GM12878 (cell line): Measurements from ENCODE around the gene SCAI. TPM values are rescaled to one million over a fixed set of nuclear protein-coding genes. Genes with fewer than 3 reads are reported as not detected.

ENCODE experiments used
- ATAC-seq: fragments of 200-7000 bp; cut with Tn5 transposase; 3 replicates; pipeline ENCODE4 v1.9.1; 2020; ENCODE audit warnings: mild to moderate bottlenecking, moderate library complexity
- BruUV-seq: library from RNA; stranded (reverse); fragments of 400-500 nt; replicated peaks from 2 replicates; lab custom pipeline; 2021; lab: Mats Ljungman, UMichigan
- CTCF ChIA-PET: fragments of 300-600 bp; sonication (Branson Sonifier 250); formaldehyde crosslinking; extraction: SDS; loops from one replicate; lab custom pipeline; 2021; ENCODE audit warnings: inconsistent platforms; lab: Yijun Ruan, JAX
- POLR2A ChIA-PET: fragments of 350-600 bp; formaldehyde crosslinking; extraction: SDS; loops from one replicate; lab custom pipeline; 2021; ENCODE audit warnings: inconsistent platforms; lab: Charles Lee
- RAD21 ChIA-PET: fragments of 300-600 bp; sonication (Branson Sonifier 250); formaldehyde crosslinking; loops from one replicate; lab custom pipeline; 2023; ENCODE audit warnings: antibody characterized with exemption; ENCODE audit not compliant: unreplicated experiment; lab: Charles Lee
- SMC1A ChIA-PET: fragments of 300-600 bp; sonication (Branson Sonifier 250); formaldehyde crosslinking; loops from one replicate; lab custom pipeline; 2023; ENCODE audit not compliant: unreplicated experiment, uncharacterized antibody; lab: Charles Lee
- DNase-seq: peaks from one replicate; pipeline ENCODE4 v3.0.0-alpha.2; 2011; ENCODE audit warnings: low read depth, low spot score
- FAIRE-seq: peaks from 3 replicates; lab custom pipeline; 2011; peaks lifted over from hg19 to GRCh38; lab: Jason Lieb, UNC
- H2AFZ ChIP-seq: 2 replicates; pipeline ENCODE4 v1.6.0; 2011; ENCODE audit warnings: low read depth, low read length, control low read depth; ENCODE audit not compliant: control insufficient read depth
- H3K27ac ChIP-seq: 2 replicates; pipeline ENCODE4 v1.5.1; 2011; ENCODE audit warnings: control low read depth; ENCODE audit not compliant: control insufficient read depth, insufficient read depth
- H3K27me3 ChIP-seq, 2 experiments: replicated peaks in 1 of 2; 2 replicates each; pipeline versions ENCODE4 v1.6.0 to v1.6.1; 2011; ENCODE audit warnings: low read length in 1 of 2; ENCODE audit not compliant: control insufficient read depth in 2 of 2, insufficient read depth in 2 of 2
- H3K36me3 ChIP-seq, 2 experiments: 2 replicates each; pipeline ENCODE4 v1.5.1; 2011; ENCODE audit warnings: low read length in 1 of 2; ENCODE audit not compliant: control insufficient read depth in 2 of 2, insufficient read depth in 2 of 2
- H3K4me1 ChIP-seq: 2 replicates; pipeline ENCODE4 v1.6.1; 2011; ENCODE audit warnings: mild to moderate bottlenecking, low read length, moderate library complexity, mixed read lengths; ENCODE audit not compliant: control insufficient read depth, insufficient read depth
- H3K4me2 ChIP-seq: 2 replicates; pipeline ENCODE4 v1.6.0; 2011; ENCODE audit warnings: control low read depth; ENCODE audit not compliant: control insufficient read depth, insufficient read depth
- H3K4me3 ChIP-seq: fragments of 200-600 bp; sonication (generic); 2 replicates; pipeline ENCODE4 v1.5.1; 2016
- H3K79me2 ChIP-seq: 2 replicates; pipeline ENCODE4 v1.6.0; 2011; ENCODE audit warnings: low read length; ENCODE audit not compliant: control insufficient read depth, insufficient read depth
- H3K9ac ChIP-seq: 2 replicates; pipeline ENCODE4 v1.8.0; 2011; ENCODE audit warnings: low read length, control low read depth, mixed read lengths; ENCODE audit not compliant: control insufficient read depth, insufficient read depth
- H3K9me3 ChIP-seq: replicated peaks from 3 replicates; pipeline ENCODE4 v1.5.1; 2011; ENCODE audit warnings: mild to moderate bottlenecking, low read length; ENCODE audit not compliant: control insufficient read depth, insufficient read depth
- H4K20me1 ChIP-seq: 2 replicates; pipeline ENCODE4 v1.6.0; 2011; ENCODE audit not compliant: control insufficient read depth, insufficient read depth
- CREB1 ChIP-seq: IDR thresholded peaks from 2 replicates; pipeline ENCODE4 v1.6.1; 2012; ENCODE audit warnings: low read depth, mild to moderate bottlenecking, inconsistent platforms
- DPF2 ChIP-seq: fragments of 450-650 bp; IDR thresholded peaks from 2 replicates; pipeline ENCODE4 v1.6.1; 2017; ENCODE audit warnings: mild to moderate bottlenecking
- FOS ChIP-seq: IDR thresholded peaks from 3 replicates; pipeline ENCODE4 v1.6.1; 2011; ENCODE audit warnings: borderline replicate concordance; ENCODE audit not compliant: insufficient read length; ENCODE audit errors: extremely low read depth
- IRF4 ChIP-seq: IDR thresholded peaks from 2 replicates; pipeline ENCODE4 v1.6.1; 2011; ENCODE audit warnings: low read depth, low read length
- MYB ChIP-seq: fragments of 150-350 bp; IDR thresholded peaks from 2 replicates; pipeline ENCODE4 v1.6.1; 2014; ENCODE audit warnings: mild to moderate bottlenecking, low read depth, low read length, borderline replicate concordance
- NBN ChIP-seq: fragments of 450-650 bp; IDR thresholded peaks from 2 replicates; pipeline ENCODE4 v1.6.1; 2016
- POLR2AphosphoS5 ChIP-seq: IDR thresholded peaks from 2 replicates; pipeline ENCODE4 v1.6.1; 2011; ENCODE audit warnings: mild to moderate bottlenecking, low read length, inconsistent platforms
- SREBF1 ChIP-seq: IDR thresholded peaks from 2 replicates; pipeline ENCODE4 v1.6.1; 2012; ENCODE audit warnings: mild to moderate bottlenecking, low read length
- WGBS: methylation state at CpG from one replicate; pipeline ENCODE4 v1.1.6; 2016; ENCODE audit warnings: low lambda C conversion rate; ENCODE audit not compliant: insufficient replicate concordance, insufficient coverage; ENCODE audit errors: missing lambda C conversion rate; 5-methylcytosine and 5-hydroxymethylcytosine counted together
- in situ Hi-C: fragments of 300-500 bp; cut with MboI; formaldehyde crosslinking; loops from 9 replicates; pipeline ENCODE4 v1.14.3; 2018; ENCODE audit warnings: mixed read lengths
- intact Hi-C: fragments of 100-400 bp; cut with micrococcal nuclease; formaldehyde crosslinking; loops from one replicate; pipeline ENCODE4 v1.14.2; 2022; ENCODE audit not compliant: unreplicated experiment
- polyA plus RNA-seq, 11 experiments: library from polyadenylated mRNA; depleted of rRNA in 4 of 11; unstranded in 6 of 11; stranded (reverse) in 5 of 11; fragments of >200 nt; fragmentation: Nextera tagmentation in 4 of 11; fragmentation: Illumina TruSeq in 1 of 11; extraction: Ambion mirVana in 4 of 11; extraction: Trizol in 1 of 11; gene quantifications; 1 replicate in 1 of 11; 2 replicates in 10 of 11; pipeline versions ENCODE4 v1.2.1 to v1.2.3, GENCODE V29; 2011 to 2016; ENCODE audit warnings: inconsistent platforms in 2 of 11, missing spikeins in 2 of 11, low read depth in 1 of 11
- total RNA-seq, 4 experiments: library from RNA; depleted of rRNA in 3 of 4; stranded (reverse); fragments of >200 nt in 3 of 4; fragmentation: Illumina TruSeq in 1 of 4; extraction: Trizol in 1 of 4; gene quantifications; 2 replicates each; pipeline versions ENCODE4 v1.2.1 to v1.2.3, GENCODE V29; 2013 to 2021
- TF ChIP-seq, protein P1 (sequence below), 3 experiments: IDR thresholded peaks in 2 of 3; conservative IDR thresholded peaks in 1 of 3; 2 replicates each; pipeline ENCODE4 v1.5.1; 2011; ENCODE audit warnings: low read depth in 3 of 3, low read length in 3 of 3, mild to moderate bottlenecking in 3 of 3, control low read depth in 2 of 3, moderate library complexity in 2 of 3, inconsistent platforms in 1 of 3, mixed read lengths in 1 of 3; ENCODE audit not compliant: control insufficient read depth in 2 of 3, insufficient read depth in 1 of 3; ENCODE audit errors: extremely low read depth in 1 of 3
- TF ChIP-seq, protein P2 (sequence below): fragments of 450-650 bp; IDR thresholded peaks from 2 replicates; pipeline ENCODE4 v1.6.1; 2016; ENCODE audit warnings: mild to moderate bottlenecking
- TF ChIP-seq, protein P3 (sequence below): fragments of 450-650 bp; formaldehyde crosslinking; IDR thresholded peaks from 2 replicates; pipeline ENCODE4 v1.4.0; 2020; ENCODE audit warnings: mild to moderate bottlenecking, moderate library complexity

SCAI gene
- total and polyA plus RNA-seq, 10 of the 15 experiments (the other 5 are each of a cell fraction or from before 2014, with no cell fraction given), result 0.52 to 8.8 (median 5.1) TPM

DNA sequence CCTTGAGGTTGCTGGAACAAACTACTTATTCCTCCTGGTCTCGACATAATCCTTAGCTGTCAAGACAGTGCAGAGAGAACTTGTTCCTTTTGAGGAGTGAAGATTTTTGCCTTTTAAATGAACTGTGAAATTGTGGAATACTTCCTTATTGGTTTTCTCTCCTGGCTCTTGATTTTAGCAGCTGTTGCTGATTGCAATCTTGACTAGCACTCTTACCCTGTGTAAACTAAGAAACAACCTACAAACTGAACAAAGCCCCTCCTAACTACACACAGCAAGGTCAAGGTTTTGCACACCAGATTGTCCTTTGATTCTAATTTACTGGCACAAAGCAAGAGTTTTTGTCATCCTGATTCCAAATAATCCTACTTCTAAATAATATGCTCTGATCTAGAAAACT is 118.4 kb downstream of the SCAI start:
- DNase-seq (no peak), ATAC-seq (no peak), FAIRE-seq (no peak)
- Histone ChIP-seq H3K4me1 (no peaks in the 10 kb centered on the region), H4K20me1 (no peaks in the 10 kb centered on the region), H3K9me3 (no peaks in the 10 kb centered on the region), H3K36me3 (peaks cover 0 to 3% of the 10 kb centered on the region in 2 experiments; a peak in 1 of 4 replicates), H3K4me3 (no peak overlapping the region), H3K79me2 (no peaks in the 10 kb centered on the region), H3K27ac (no peak overlapping the region), H2AFZ (no peak overlapping the region), H3K9ac (no peak overlapping the region), H3K4me2 (no peak overlapping the region), H3K27me3 (no peaks in the 10 kb centered on the region)
- ChIA-PET POLR2A (no interaction called here), RAD21 (no interaction called here), SMC1A (no interaction called here), CTCF (no interaction called here)
- no TSS peak for BruUV-seq
- intact Hi-C loops (no loop called here), in situ Hi-C loops (no loop called here)
- WGBS, result 37% methylated on average over 1 of the region's 1 CpG
- TF ChIP-seq FOS (no peak), NBN (no peak), SREBF1 (no peak), MYB (no peak), DPF2 (no peak), POLR2AphosphoS5 (no peak), CREB1 (no peak), IRF4 (no peak)
- TF ChIP-seq, protein P1, sequence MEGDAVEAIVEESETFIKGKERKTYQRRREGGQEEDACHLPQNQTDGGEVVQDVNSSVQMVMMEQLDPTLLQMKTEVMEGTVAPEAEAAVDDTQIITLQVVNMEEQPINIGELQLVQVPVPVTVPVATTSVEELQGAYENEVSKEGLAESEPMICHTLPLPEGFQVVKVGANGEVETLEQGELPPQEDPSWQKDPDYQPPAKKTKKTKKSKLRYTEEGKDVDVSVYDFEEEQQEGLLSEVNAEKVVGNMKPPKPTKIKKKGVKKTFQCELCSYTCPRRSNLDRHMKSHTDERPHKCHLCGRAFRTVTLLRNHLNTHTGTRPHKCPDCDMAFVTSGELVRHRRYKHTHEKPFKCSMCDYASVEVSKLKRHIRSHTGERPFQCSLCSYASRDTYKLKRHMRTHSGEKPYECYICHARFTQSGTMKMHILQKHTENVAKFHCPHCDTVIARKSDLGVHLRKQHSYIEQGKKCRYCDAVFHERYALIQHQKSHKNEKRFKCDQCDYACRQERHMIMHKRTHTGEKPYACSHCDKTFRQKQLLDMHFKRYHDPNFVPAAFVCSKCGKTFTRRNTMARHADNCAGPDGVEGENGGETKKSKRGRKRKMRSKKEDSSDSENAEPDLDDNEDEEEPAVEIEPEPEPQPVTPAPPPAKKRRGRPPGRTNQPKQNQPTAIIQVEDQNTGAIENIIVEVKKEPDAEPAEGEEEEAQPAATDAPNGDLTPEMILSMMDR (IDR thresholded peaks at IDR 0.05 in 2 of 3, conservative IDR thresholded peaks at IDR 0.05 in 1 of 3; ENCODE audit: control insufficient read depth in 2 of 3, extremely low read depth in 1 of 3, insufficient read depth in 1 of 3, low read depth in 3 of 3, low read length in 3 of 3), result no peak
- TF ChIP-seq, protein P2, sequence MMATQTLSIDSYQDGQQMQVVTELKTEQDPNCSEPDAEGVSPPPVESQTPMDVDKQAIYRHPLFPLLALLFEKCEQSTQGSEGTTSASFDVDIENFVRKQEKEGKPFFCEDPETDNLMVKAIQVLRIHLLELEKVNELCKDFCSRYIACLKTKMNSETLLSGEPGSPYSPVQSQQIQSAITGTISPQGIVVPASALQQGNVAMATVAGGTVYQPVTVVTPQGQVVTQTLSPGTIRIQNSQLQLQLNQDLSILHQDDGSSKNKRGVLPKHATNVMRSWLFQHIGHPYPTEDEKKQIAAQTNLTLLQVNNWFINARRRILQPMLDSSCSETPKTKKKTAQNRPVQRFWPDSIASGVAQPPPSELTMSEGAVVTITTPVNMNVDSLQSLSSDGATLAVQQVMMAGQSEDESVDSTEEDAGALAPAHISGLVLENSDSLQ, result no peak
- TF ChIP-seq, protein P3, sequence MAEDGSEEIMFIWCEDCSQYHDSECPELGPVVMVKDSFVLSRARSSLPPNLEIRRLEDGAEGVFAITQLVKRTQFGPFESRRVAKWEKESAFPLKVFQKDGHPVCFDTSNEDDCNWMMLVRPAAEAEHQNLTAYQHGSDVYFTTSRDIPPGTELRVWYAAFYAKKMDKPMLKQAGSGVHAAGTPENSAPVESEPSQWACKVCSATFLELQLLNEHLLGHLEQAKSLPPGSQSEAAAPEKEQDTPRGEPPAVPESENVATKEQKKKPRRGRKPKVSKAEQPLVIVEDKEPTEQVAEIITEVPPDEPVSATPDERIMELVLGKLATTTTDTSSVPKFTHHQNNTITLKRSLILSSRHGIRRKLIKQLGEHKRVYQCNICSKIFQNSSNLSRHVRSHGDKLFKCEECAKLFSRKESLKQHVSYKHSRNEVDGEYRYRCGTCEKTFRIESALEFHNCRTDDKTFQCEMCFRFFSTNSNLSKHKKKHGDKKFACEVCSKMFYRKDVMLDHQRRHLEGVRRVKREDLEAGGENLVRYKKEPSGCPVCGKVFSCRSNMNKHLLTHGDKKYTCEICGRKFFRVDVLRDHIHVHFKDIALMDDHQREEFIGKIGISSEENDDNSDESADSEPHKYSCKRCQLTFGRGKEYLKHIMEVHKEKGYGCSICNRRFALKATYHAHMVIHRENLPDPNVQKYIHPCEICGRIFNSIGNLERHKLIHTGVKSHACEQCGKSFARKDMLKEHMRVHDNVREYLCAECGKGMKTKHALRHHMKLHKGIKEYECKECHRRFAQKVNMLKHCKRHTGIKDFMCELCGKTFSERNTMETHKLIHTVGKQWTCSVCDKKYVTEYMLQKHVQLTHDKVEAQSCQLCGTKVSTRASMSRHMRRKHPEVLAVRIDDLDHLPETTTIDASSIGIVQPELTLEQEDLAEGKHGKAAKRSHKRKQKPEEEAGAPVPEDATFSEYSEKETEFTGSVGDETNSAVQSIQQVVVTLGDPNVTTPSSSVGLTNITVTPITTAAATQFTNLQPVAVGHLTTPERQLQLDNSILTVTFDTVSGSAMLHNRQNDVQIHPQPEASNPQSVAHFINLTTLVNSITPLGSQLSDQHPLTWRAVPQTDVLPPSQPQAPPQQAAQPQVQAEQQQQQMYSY (CRISPR knock-in tag), result no peak
